Activated T-helper 9 cell treated with anti-CD3 and anti-CD28 coated beads, Interleukin-2, amount 50 U/mL, for 16 hours (primary cell): ENCODE data around the gene SUSD2.
"Not testable (repeated sequence)": the region's sequence is repeated elsewhere in the genome, so short reads cannot be mapped to it uniquely, and the experiment has no call there.

ENCODE experiments used
- DNase-seq: peaks from one replicate; pipeline ENCODE4 v3.0.0-alpha.2; 2020; ENCODE audit warnings: low read depth

Gene SUSD2

DNA sequence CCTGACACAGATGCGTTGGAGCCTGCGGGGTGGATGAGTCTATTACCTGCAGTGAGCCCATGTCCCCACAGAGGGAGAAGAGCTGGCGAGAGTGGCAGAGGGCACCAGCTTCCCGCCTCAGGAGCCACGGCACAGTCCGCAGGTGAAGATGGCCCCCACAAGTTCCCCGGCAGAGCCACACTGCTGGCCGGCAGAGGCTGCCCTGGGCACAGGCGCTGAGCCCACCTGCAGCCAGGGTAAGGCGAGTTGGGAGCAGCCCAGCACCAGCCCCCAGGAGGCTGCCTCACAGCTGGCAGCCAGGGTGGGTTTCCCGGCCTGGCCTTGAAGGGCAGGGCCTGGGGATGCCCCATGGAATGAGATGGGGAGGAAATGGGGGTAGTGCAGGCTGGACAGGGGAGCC, 5.2 kb upstream of the SUSD2 start:
- DNase-seq: no peak

DNA sequence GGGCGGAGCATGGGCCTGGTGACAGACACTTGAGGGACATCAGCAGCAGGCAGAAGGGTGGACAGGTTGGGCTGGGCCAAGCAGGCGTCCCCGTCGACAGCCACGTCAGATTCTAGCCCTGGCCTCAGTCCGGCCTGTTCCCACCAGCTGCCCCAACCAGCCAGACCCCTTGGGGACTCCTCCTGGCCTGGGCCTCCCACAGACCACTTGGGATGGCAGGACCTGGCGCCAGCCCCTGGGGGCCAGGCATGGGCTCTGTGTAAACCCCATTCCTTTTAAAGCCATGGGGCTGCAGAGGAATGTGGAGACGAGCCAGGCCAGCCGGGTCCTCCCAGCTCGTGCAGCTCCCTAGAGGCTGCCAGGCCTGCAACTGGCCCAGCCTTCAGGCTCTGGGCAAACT, 4.7 kb upstream of the SUSD2 start:
- no peak for DNase-seq

DNA sequence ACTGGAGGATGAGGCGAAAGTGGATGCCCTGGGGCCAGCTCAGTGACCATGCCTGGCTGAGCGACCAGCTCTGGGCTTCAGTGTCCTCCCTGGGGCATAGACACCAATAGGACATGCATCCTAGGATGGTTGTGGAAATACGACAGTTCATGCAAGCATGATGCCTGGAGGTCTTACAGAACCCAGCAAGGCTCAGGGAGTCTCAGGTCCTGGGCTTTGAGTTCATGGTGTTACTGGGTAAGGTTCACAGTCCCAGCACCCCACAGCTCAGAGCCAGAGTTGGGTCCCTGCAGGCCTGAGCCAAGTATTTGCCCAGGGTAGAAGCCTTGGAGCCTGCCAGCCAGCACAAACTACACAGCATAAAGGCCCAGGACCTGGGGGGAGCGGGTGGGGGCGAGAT, 4.2 kb upstream of the SUSD2 start:
- no peak for DNase-seq

DNA sequence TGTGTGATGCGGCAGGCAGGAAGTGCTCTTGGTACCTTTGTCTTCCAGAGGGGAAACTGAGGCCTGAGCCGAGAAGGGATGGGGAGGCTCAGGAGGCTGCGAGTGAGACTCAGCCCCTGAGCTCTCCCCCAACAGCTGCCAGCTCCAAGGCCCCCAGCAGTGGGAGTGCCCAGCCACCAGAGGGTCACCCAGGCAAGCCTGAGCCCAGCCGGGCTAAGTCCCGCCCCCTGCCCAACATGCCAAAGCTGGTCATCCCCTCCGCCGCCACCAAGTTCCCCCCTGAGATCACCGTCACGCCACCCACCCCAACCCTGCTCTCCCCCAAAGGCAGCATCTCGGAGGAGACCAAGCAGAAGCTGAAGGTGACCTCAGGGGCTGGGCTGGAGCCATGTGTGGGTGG, 3.8 kb upstream of the SUSD2 start:
- DNase-seq: no peak

DNA sequence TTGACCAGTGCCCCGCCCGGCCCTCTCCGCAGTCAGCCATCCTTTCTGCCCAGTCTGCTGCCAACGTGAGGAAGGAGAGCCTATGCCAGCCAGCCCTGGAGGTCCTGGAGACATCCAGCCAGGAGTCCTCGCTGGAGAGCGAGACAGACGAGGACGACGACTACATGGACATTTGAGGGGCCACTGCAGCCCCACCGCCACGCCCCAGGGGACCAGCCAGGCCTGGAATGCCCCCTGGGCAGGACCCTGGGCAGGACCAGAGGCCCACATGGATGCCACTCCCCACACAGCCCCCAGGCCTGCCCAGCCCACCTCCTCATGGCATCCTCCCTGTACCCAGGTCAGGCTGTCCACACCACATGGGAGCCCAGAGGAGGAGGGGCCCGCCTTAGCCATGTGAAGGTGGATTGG, 3.3 kb upstream of the SUSD2 start:
- no peak for DNase-seq

DNA sequence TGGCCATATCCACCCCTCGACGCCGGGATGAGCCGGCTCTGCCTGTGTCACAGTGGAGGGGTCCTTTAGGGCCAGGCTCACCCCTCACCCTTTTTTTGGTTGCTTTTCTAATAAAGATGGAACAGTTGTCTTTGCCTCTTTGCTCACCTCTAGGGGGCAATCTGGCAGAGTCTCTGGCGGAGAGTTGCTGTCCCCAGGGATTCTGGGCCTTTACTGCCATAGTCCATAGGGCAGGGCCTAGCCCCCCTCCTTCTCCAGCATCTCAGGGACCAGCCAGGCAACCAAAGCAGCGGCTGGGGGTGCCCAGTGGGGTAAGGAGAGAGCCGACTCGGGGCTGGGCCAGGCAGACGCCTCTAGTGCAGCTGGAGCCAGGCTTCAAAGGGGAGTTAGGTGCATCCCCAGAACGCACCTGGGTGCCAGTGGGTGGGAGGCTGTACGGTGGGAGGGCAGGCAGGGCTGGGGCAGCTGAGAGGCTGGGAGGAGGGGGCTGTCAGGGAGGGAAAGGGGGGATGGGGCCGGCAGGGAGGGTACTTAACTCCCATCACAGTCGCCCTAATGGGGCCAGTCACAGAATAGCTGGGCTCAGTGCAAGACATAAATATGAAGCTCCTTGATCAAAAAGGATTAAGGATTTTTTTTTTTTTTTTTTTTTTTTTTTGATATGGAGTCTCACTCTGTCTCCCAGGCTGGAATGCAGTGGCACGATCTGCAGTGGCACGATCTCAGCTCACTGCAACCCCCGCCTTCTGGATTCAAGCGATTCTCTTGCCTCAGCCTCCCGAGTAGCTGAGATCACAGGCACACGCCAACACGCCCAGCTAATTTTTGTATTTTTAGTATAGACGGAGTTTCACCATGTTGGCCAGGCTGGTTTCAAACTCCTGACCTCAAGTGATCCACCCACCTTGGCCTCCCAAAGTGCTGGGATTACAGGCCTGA, 2.5 kb upstream of the SUSD2 start:
- DNase-seq: no peak

DNA sequence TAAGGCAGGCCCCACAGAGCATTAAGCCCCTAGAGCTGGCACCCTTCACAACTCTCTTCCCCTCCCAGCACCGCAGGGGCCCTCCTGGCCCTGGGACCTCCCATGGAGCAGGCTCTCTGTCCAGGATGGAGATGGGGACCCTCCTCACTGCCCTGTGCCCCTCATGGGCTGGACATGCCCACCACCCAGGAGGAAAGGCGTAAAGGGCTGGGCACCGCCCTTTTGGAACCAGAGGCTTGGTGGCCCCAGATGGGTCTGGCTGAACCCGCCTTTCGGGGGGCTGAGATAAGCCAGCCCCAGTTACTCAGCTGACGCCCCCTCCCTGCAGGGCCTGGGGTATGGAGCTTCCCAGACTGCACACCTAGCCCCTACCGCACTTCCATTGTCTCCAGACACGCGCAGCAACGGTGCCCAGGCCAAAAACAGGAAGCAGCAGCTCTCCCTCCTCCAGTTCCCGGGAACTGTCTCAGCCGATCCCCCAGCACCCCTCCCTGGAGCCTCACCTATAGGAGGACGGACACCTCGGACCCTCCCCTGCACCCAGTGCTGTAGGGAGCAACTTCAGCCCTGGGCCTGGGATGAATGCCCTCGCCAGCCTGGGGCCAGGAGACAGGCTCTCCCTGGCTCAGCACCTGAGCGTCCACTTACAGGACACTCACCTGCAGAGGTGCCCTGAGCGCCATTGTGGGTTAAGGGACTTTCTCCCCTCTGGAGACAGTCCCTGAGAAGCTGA, 1.6 kb upstream of the SUSD2 start:
- DNase-seq: no peak

DNA sequence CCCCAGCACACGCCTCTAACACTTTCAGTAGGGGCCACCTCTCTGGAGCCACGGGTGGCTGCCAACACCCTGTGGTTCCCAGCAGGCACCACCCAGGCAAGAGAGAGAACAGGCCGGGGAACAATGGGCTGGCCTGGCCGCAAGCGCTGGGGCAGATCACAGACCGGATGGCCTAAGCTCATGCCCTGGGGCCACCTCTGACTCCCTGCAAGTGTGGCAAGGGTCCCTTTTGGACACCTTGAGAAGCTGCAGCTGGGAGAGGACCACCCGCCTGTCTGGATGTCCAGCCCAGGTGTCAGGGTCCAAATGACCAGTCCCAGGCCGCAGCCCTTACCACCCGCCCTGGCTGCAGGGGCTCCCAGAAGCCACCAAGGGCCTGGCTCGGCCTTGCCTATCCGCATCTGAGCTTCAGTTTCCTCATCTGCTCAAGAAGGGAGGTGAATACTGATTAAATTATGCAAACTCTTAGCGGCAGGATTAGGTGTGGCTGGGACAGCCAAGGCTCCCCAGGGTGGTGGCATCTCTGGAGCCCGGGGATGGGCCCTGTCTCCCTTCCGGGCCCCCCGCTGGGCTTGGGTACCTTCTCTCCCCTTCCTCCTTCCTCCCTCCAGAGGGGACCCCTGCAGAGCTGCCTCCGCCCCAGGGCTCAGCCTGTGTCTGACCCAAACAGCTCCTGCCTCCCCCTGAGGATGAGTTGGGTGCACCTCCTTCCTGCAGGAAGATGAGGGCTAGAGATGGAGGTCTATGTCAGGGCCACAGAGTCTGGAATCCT, 785 bp upstream of the SUSD2 start:
- DNase-seq: no peak

DNA sequence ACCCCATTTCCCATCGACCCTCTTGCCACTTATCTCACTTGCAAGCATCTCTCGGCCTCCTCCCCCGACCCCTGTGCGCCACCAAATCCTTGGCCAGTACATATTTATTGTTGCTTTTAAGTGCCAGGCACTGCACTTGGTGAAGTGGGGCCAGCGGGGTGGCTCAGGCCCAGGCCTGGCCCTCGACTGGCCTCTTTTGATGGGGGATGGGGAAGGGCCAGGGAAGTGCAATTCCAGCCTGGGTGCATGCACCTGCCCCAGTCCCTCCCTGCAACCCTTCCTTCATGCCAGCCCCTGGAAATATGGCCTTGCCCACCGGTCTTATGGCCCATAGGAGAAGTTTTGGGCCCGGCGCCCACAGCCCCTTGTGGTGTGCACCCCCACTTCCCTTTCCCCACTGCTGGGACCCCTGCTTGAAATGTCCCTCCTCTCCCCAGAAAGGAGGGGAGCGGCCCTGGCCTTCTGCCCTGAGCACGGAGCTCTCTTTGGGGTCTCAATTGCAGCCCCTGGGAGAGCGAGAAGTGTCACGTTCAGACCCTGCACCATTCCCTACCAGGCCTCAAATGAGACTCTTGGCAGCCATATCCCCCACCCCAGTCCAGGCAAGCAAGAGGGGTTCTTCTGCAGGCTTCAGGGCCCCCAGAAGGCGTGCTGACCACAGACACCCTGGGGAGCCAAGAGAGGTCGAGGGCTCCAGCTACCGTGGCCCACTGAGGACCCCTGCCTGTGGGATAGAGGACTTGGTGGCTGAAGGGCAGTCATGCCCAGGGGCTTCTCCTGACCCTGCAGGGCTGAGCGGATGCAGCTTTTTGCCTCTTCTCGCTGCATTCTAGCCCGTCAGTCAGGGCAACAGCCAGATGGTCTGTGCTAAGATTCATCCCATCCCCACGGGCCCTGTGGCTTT, 961 bp downstream of the SUSD2 start:
- no peak for DNase-seq

DNA sequence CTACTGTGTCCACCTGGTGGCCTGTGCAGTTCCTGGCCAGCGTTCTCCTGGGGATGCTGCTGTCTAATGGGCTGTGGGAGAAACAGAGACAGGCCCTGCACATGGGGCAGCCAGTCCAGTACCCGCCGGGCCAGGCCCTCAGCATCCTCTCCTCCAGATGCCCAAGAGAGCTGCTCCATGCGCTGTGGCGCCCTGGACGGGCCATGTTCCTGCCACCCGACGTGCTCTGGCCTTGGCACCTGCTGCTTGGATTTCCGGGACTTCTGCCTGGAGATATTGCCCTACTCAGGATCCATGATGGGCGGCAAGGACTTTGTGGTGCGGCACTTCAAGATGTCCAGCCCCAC, 1.6 kb downstream of the SUSD2 start:
- not testable (repeated sequence) for DNase-seq

DNA sequence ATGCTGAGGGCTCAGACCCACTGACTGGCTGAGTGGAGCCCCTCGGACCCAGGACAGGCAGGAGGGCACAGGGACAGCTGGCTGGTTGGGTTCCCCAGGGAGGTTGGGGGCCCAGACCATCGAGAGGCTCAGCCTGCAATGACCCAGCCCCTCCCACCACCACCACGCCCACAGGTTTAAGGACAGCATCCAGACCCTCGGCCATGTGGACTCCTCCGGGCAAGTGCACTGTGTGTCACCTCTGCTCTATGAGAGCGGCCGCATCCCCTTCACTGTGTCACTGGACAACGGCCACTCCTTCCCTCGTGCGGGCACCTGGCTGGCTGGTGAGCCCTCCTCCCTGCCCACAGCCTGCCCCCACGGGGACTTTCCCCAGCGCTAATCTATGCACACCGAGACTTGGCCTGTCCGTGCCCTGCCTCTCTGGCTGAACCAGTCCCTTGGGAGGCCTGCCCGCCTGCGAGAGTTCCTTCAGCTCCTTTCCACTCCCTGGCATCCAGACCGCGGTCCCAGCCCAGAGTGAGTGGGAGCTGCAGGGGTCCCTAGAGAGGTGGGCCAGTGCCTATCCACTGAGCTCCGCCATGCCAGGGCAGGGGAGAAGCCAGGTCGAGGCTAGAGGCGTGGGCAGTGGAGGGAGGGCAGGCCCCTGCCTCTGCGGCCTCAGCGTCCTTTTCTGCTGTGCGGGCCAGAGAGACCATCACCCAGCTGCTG, 2.2 kb downstream of the SUSD2 start:
- no peak for DNase-seq

DNA sequence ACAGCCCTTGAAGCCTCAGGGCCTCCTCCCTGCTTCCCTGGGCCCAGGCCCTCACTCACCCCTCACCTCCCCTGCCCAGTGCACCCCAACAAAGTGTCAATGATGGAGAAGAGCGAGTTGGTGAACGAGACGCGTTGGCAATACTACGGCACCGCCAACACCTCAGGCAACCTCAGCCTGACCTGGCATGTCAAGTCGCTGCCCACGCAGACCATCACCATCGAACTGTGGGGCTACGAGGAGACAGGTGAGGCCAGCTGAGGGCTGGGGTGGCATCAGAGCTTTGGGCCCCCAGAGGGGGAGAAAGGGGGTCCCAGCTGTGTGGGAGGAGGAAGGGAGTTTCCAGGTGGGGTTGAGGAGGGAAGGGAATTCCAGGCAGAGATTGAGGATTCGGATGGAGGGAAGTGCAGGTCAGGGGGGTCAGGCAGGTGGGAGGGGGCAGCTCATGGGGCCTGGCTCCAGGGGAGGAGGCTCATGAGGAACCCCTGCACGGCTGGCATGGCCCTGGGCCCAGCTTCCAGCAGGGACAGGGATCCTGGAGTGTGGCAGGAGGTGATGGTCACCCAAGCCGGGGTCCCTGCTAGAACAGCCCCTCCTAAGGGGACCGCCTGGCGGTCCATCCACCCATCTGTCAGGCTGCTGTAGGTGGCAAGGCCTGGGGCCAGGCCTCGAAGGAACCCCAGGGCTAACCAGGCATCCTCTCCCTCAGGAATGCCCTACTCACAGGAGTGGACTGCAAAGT, 2.9 kb downstream of the SUSD2 start:
- no peak for DNase-seq

DNA sequence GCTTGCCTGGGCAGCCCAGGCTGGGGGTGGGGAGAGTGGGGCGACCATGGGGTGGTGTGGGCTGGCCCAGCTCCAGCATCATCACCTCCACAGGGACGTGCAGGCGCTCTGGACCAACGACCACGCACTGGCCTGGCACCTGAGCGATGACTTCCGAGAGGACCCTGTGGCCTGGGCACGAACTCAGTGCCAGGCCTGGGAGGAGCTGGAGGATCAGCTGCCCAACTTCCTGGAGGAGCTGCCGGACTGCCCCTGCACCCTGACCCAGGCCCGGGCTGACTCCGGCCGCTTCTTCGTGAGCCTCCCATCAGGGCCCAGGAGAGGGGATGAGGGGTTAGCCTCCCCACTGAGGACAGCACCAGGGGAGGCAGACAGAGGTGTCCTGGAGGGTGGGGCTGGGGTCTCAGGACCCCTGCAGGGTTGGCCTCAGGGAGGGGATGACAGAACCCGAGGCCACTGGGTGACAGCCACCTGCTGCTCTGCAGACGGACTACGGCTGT, 3.8 kb downstream of the SUSD2 start:
- no peak for DNase-seq

DNA sequence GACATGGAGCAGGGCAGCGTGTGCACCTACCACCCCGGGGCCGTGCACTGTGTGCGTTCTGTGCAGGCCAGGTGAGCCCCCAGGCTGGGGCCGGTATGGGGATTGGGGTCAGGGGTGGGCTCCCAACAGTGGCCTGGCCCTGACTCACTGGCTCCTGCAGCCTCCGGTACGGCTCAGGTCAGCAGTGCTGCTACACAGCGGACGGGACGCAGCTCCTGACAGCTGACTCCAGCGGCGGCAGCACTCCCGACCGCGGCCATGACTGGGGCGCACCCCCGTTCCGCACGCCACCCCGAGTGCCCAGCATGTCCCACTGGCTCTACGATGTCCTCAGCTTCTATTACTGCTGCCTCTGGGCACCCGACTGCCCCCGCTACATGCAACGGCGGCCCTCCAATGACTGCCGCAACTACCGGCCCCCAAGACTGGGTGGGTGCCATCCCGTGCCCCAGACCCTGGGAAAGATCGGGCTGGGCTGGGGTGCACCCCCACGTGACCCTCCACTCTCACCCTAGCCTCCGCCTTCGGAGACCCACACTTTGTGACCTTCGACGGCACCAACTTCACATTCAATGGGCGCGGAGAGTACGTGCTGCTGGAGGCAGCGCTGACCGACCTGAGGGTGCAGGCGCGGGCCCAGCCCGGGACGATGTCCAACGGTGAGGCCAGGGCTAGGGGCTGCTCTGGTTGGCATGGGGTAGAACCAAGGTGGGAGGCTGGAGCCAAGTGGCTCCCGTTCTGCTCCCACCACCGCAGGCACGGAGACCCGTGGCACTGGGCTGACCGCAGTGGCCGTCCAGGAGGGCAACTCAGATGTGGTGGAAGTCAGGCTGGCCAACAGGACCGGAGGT, 4.4 kb downstream of the SUSD2 start:
- no peak for DNase-seq

DNA sequence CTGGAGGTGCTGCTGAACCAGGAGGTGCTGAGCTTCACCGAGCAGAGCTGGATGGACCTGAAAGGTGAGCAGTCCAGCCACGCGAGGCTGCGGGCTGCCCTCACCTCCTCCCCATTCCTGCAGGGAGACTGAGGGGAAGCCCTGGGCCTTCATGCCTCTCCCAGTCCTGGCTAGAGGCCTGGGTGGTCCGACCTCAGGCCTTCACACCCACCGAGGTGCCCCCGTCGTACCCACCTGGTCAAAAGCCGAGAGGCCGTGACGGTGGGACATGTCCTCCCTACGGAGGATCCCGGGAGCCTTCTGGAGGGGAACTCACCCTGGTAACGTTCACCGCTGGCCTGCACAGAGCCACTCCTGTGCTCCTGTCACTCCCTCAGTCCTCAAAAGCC, 5.1 kb downstream of the SUSD2 start:
- no peak for DNase-seq

DNA sequence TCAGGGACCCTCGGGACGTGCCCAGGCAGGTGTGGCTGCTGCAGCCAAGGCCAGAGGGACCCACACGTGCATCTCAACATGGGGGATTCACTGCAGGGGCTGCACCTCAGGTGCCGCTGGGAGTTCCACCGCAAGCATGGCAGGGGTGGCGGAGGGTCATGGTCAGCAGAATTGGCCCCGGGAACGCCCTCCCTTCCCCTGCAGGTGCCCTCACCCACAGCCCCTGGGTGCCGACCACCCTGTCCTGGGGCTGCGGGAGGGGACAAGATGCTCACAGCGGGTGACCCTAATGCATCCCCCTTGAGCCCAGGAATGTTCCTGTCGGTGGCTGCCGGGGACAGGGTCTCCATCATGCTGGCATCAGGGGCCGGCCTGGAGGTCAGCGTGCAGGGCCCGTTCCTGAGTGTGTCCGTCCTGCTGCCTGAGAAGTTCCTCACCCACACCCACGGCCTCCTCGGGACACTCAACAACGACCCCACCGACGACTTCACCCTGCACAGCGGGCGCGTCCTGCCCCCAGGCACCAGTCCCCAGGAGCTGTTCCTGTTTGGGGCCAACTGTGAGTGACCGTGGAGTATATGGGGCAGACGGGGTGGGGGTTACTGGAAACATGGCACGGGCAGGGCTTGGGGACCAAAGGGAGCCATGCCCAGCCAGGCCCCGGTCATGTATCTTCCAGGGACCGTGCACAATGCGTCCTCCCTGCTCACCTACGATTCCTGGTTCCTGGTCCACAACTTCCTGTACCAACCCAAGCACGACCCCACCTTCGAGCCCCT, 5.8 kb downstream of the SUSD2 start:
- DNase-seq: no peak

DNA sequence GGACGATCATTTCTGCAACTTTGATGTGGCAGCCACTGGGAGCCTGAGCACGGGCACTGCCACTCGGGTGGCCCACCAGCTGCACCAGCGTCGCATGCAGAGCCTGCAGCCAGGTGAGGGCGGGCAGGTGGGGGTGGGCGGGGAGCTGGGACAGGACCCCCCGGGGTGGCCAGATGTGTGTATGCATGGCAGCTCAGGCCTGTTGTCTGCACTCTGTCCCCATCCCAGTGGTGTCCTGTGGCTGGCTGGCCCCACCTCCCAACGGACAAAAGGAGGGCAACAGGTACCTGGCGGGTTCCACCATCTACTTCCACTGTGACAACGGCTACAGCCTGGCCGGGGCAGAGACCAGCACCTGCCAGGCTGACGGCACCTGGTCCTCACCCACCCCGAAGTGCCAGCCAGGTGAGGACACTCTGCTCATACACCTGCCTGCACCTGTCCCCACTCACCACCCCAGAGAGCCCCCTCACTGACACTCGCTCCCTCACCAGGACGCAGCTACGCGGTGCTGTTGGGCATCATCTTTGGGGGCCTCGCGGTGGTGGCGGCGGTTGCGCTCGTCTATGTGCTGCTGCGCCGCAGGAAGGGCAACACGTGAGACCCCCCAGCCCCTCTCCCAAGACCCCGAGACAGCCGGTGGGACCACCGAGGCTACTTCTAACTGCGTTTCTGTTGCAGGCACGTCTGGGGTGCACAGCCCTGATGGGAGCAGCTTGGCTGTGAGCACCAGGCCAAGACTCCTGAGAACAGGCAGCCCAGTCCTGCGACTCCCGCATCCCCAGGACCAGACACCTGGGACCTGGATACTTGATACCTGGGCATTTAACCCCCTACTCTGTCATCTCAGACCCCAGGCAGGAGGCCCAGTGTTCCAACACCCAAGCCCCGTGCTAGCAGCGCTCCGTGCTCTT, 6.7 kb downstream of the SUSD2 start:
- DNase-seq: no peak
